ENCODE data around the gene RUNDC1.

RUNDC1 gene

GRCh38 chr17:43034894-43035293, 54.5 kb downstream of the RUNDC1 start:
- no peak overlapping the region for H3K9ac ChIP-seq (ENCODE audit: low read length)

GRCh38 chr17:43039646-43040045, 59.3 kb downstream of the RUNDC1 start:
- Histone ChIP-seq H3K9me2 (replicated peaks; ENCODE audit: insufficient read depth, low read length) (no peaks in the 10 kb centered on the region), H3K9ac (ENCODE audit: low read length) (no peak overlapping the region), H3K27me3 (ENCODE audit: low read length) (no peaks in the 10 kb centered on the region), H3F3A (ENCODE audit: insufficient read depth) (no peaks in the 10 kb centered on the region), H3K27ac (ENCODE audit: low read depth, low read length) (no peak overlapping the region), H3K79me2 (ENCODE audit: insufficient read depth, low read length) (no peaks in the 10 kb centered on the region), H3K9me3 (ENCODE audit: insufficient read depth, low read length) (no peaks in the 10 kb centered on the region), H3K4me2 (ENCODE audit: low read depth, low read length, poor library complexity, severe bottlenecking) (no peak overlapping the region), H3K4me3 (ENCODE audit: insufficient read depth, low read length, poor library complexity, severe bottlenecking) (no peak overlapping the region), H4K20me1 (ENCODE audit: low read depth, low read length) (no peaks in the 10 kb centered on the region), H3K36me3 (ENCODE audit: low read length) (0 out of 2 replicates have a peak, but pooled peaks cover 4% of the 10 kb centered on the region), H2AFZ (ENCODE audit: low read depth, low read length, severe bottlenecking) (no peak overlapping the region)
- TF ChIP-seq EZH2phosphoT487 (conservative IDR thresholded peaks at IDR 0.05; ENCODE audit: low read length) = no peak
- TF ChIP-seq CTCF (IDR thresholded peaks at IDR 0.05; ENCODE audit: insufficient read depth, low read length, poor library complexity, severe bottlenecking) = no peak

More at GRCh38 chr17:43034894-43035293, 54.5 kb downstream of the RUNDC1 start:
- Histone ChIP-seq H2AFZ (ENCODE audit: low read depth, low read length, severe bottlenecking) (no peak overlapping the region), H3K27me3 (ENCODE audit: low read length) (no peaks in the 10 kb centered on the region), H3K27ac (ENCODE audit: low read depth, low read length) (no peak overlapping the region), H3F3A (ENCODE audit: insufficient read depth) (no peaks in the 10 kb centered on the region), H3K36me3 (ENCODE audit: low read length) (no peaks in the 10 kb centered on the region), H4K20me1 (ENCODE audit: low read depth, low read length) (no peaks in the 10 kb centered on the region), H3K9me2 (replicated peaks; ENCODE audit: insufficient read depth, low read length) (no peaks in the 10 kb centered on the region), H3K4me2 (ENCODE audit: low read depth, low read length, poor library complexity, severe bottlenecking) (no peak overlapping the region), H3K9me3 (ENCODE audit: insufficient read depth, low read length) (no peaks in the 10 kb centered on the region), H3K4me3 (ENCODE audit: insufficient read depth, low read length, poor library complexity, severe bottlenecking) (no peak overlapping the region), H3K79me2 (ENCODE audit: insufficient read depth, low read length) (no peaks in the 10 kb centered on the region)
- TF ChIP-seq EZH2phosphoT487 (conservative IDR thresholded peaks at IDR 0.05; ENCODE audit: low read length) = no peak
- TF ChIP-seq CTCF (IDR thresholded peaks at IDR 0.05; ENCODE audit: insufficient read depth, low read length, poor library complexity, severe bottlenecking) = no peak

- Histone ChIP-seq H4K20me1 (ENCODE audit: low read depth, low read length) (no peaks in the 10 kb centered on the region), H3K36me3 (ENCODE audit: low read length) (peaks cover 4% of the 10 kb centered on the region; the same call in 1 of the 2 replicates), H3K4me2 (ENCODE audit: low read depth, low read length, poor library complexity, severe bottlenecking) (no peak overlapping the region), H3K9me3 (ENCODE audit: insufficient read depth, low read length) (no peaks in the 10 kb centered on the region), H3K27ac (ENCODE audit: low read depth, low read length) (no peak overlapping the region), H3K27me3 (ENCODE audit: low read length) (no peaks in the 10 kb centered on the region), H3K9ac (ENCODE audit: low read length) (no peak overlapping the region), H3K9me2 (replicated peaks; ENCODE audit: insufficient read depth, low read length) (no peaks in the 10 kb centered on the region), H3F3A (ENCODE audit: insufficient read depth) (no peaks in the 10 kb centered on the region), H3K4me3 (ENCODE audit: insufficient read depth, low read length, poor library complexity, severe bottlenecking) (no peak overlapping the region), H3K79me2 (ENCODE audit: insufficient read depth, low read length) (no peaks in the 10 kb centered on the region), H2AFZ (ENCODE audit: low read depth, low read length, severe bottlenecking) (no peak overlapping the region)
- TF ChIP-seq CTCF (IDR thresholded peaks at IDR 0.05; ENCODE audit: insufficient read depth, low read length, poor library complexity, severe bottlenecking) (no peak), EZH2phosphoT487 (conservative IDR thresholded peaks at IDR 0.05; ENCODE audit: low read length) (no peak)
Observed at GRCh38 chr17:43040655-43041054, 60.3 kb downstream of the RUNDC1 start.

Data from SU-DHL-6 (cell line).